Stimulated activated naive CD8-positive, alpha-beta T cell treated with anti-CD3 and anti-CD28 coated beads, Interleukin-15, Interleukin-2, amounts not matched to agents 100 ng/mL and 50 ng/mL, for 24 hours (primary cell): ENCODE data around the gene TMEM41B.
A peak's percentile ranks its signal among the peaks of the same experiment; 100 is the strongest.
"Not testable (repeated sequence)": the region's sequence is repeated elsewhere in the genome, so short reads cannot be mapped to it uniquely, and the experiment has no call there.

Experiments used
- H3K27ac Mint-ChIP-seq: one replicate; pipeline ENCODE4 v1.8.0; 2021; ENCODE audit warnings: mild to moderate bottlenecking, mixed read lengths
- H3K27me3 Mint-ChIP-seq: one replicate; pipeline ENCODE4 v1.8.0; 2021; ENCODE audit warnings: mixed read lengths
- H3K36me3 Mint-ChIP-seq: one replicate; pipeline ENCODE4 v1.8.0; 2021; ENCODE audit warnings: low read depth, mixed read lengths
- H3K4me1 Mint-ChIP-seq: one replicate; pipeline ENCODE4 v1.8.0; 2021; ENCODE audit warnings: low read depth, mixed read lengths
- H3K4me3 Mint-ChIP-seq: one replicate; pipeline ENCODE4 v1.8.0; 2021; ENCODE audit warnings: mild to moderate bottlenecking, mixed read lengths
- H3K9me3 Mint-ChIP-seq: one replicate; pipeline ENCODE4 v1.8.0; 2021; ENCODE audit warnings: mixed read lengths

TMEM41B gene

DNA sequence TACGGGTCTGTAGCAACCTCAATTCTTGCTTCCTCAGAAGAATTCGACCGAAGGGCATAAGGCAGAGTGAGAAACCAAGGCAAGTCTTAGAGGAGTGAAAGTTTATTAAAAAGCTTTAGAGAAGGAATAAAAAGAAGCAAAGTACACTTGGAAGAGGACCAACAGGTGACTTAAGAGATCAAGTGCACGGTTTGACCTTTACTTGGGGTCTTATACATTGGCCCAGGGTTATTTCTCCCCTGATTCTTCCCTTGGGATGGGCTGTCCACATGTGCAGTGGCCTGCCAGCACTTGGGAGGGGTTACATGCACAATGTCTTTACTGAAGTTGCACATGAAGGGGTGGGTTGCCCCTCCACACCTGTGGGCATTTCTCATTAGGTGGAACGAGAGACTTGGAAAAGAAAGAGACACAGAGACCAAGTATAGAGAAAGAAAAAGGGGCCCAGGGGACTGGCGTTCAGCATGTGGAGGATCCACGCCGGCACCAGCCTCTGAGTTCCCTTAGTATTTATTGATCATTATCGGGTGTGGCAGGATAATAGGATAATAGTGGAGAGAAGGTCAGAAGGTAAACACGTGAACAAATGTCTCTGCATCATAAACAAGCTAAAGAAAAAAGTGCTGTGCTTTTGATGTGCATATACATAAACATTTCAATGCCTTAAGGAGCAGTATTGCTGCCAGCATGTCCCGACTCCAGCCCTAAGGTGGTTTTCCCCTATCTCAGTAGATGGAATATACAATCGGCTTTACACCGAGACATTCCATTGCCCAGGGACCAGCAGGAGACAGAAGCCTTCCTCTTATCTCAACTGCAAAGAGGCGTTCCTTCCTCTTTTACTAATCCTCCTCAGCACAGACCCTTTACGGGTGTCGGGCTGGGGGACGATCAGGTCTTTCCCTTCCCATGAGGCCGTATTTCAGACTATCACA is 4.3 kb upstream of the TMEM41B start:
- H3K27me3 Mint-ChIP-seq, H3K4me3 Mint-ChIP-seq, H3K36me3 Mint-ChIP-seq, H3K9me3 Mint-ChIP-seq, H3K27ac Mint-ChIP-seq: not testable (repeated sequence)
- peaks cover 14% of the 10 kb centered on the region for H3K4me1 Mint-ChIP-seq

GRCh38 chr11:9316334-9316733 is 1.9 kb upstream of the TMEM41B start:
- no peak overlapping the region for H3K4me3 Mint-ChIP-seq
- no peaks in the 10 kb centered on the region for H3K9me3 Mint-ChIP-seq
- H3K27me3 Mint-ChIP-seq: peaks cover 4% of the 10 kb centered on the region
- no peak overlapping the region for H3K27ac Mint-ChIP-seq
- H3K36me3 Mint-ChIP-seq: no peaks in the 10 kb centered on the region
- peaks cover 36% of the 10 kb centered on the region for H3K4me1 Mint-ChIP-seq

GRCh38 chr11:9315078-9315688 is 790 bp upstream of the TMEM41B start:
- Mint-ChIP-seq H3K4me1 (peaks cover 42% of the 10 kb centered on the region), H3K9me3 (no peaks in the 10 kb centered on the region), H3K4me3 (peak overlapping the region; percentile 98), H3K36me3 (no peaks in the 10 kb centered on the region), H3K27me3 (peaks cover 3% of the 10 kb centered on the region), H3K27ac (peak overlapping the region; percentile 98)

GRCh38 chr11:9313648-9314290 is 624 bp downstream of the TMEM41B start:
- Mint-ChIP-seq H3K4me3 (peak overlapping the region; percentile 98), H3K9me3 (no peaks in the 10 kb centered on the region), H3K4me1 (peaks cover 38% of the 10 kb centered on the region), H3K36me3 (no peaks in the 10 kb centered on the region), H3K27ac (peak overlapping the region; percentile 98), H3K27me3 (no peaks in the 10 kb centered on the region)

DNA sequence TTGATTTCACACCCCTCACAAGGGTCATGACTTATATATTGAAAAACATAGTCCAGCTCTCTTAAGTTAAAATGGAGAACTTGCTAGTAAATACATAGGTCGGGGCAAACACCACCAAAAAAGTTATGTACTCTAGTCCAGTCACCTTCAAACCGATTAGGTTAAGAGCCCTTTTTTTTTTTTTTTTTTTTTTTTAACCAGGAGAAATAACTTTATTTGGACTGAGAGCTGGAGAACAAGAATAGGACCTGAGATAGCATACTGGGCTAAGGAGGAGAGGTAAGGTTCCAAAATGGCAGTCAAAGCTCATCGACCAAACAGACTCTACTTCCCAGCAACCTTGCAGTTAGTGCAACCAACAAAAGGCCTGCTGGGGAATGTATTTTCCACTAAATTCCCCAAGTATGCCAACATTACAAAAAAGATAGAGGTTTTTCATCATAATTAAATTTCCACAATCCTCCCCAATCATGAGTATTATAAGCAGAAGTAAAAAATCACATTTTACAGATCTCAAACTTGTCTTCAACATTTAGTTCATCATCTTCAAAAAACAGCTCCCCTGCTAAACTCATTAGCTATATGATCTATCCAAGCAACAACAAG is 3.8 kb downstream of the TMEM41B start:
- H3K4me1 Mint-ChIP-seq: peaks cover 48% of the 10 kb centered on the region

DNA sequence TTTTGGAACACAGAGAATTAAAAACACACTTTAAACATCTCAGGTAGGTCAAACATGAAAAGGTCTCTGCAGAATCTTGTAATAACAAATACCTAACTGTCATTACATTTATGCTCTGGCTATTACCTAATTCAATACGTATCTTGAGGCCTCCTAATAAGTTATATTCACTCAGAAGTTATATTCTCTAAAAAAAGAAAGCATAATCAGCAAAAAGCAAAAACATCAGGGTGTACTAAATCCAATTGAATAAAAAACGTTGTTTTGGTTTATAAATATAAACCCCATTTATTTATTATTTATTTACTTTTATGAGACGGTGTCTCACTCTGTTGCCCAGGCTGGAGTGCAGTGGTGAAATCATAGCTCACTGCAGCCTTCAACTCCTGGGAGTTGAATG is 10.2 kb downstream of the TMEM41B start:
- Mint-ChIP-seq H3K4me1 (peaks cover 9% of the 10 kb centered on the region), H3K27ac (no peak overlapping the region), H3K36me3 (peaks cover 4% of the 10 kb centered on the region), H3K4me3 (no peak overlapping the region), H3K9me3 (no peaks in the 10 kb centered on the region), H3K27me3 (no peaks in the 10 kb centered on the region)

More for the DNA sequence above, 3.8 kb downstream of the TMEM41B start:
- Mint-ChIP-seq H3K27ac (no peak overlapping the region), H3K27me3 (no peaks in the 10 kb centered on the region), H3K36me3 (peaks cover 4% of the 10 kb centered on the region), H3K9me3 (no peaks in the 10 kb centered on the region), H3K4me3 (no peak overlapping the region)

GRCh38 chr11:9302448-9302847 is 11.9 kb downstream of the TMEM41B start:
- no peak overlapping the region for H3K27ac Mint-ChIP-seq
- no peak overlapping the region for H3K4me3 Mint-ChIP-seq
- H3K4me1 Mint-ChIP-seq: peaks cover 5% of the 10 kb centered on the region
- H3K36me3 Mint-ChIP-seq: no peaks in the 10 kb centered on the region
- H3K9me3 Mint-ChIP-seq: no peaks in the 10 kb centered on the region
- H3K27me3 Mint-ChIP-seq: no peaks in the 10 kb centered on the region

DNA sequence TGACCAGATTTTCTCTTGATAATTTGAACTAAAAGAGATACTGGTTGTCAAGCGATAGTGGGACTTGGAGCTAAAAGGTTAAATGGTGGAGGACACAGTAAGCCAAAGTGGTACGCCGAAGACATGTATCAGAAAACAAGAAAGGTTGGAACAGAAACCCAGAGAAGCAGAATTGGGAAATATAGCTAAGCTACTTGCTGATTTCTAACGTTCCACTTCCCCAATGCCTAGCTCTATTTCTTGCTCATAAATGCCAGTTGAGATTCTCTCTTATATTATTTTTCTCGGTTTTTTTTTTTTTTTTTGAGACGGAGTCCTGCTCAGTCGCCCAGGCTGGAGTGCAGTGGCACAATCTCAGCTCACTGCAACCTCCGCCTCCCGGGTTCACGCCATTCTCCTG is 12.7 kb downstream of the TMEM41B start:
- Mint-ChIP-seq H3K36me3 (no peaks in the 10 kb centered on the region), H3K4me3 (no peak overlapping the region), H3K27ac (no peak overlapping the region), H3K9me3 (no peaks in the 10 kb centered on the region), H3K4me1 (peaks cover 1% of the 10 kb centered on the region), H3K27me3 (no peaks in the 10 kb centered on the region)

GRCh38 chr11:9293646-9294045 is 20.7 kb downstream of the TMEM41B start:
- H3K27ac Mint-ChIP-seq: no peak overlapping the region
- no peak overlapping the region for H3K4me3 Mint-ChIP-seq
- H3K9me3 Mint-ChIP-seq: no peaks in the 10 kb centered on the region
- H3K4me1 Mint-ChIP-seq: peaks cover 8% of the 10 kb centered on the region
- peaks cover 9% of the 10 kb centered on the region for H3K36me3 Mint-ChIP-seq
- no peaks in the 10 kb centered on the region for H3K27me3 Mint-ChIP-seq

- H3K9me3 Mint-ChIP-seq: no peaks in the 10 kb centered on the region
- peaks cover 17% of the 10 kb centered on the region for H3K36me3 Mint-ChIP-seq
- no peak overlapping the region for H3K27ac Mint-ChIP-seq
- no peaks in the 10 kb centered on the region for H3K27me3 Mint-ChIP-seq
- peaks cover 8% of the 10 kb centered on the region for H3K4me1 Mint-ChIP-seq
- H3K4me3 Mint-ChIP-seq: no peak overlapping the region
Observed at GRCh38 chr11:9285850-9286587, 28.4 kb downstream of the TMEM41B start.

- peaks cover 14% of the 10 kb centered on the region for H3K4me1 Mint-ChIP-seq
- H3K9me3 Mint-ChIP-seq: no peaks in the 10 kb centered on the region
- peak overlapping the region; percentile 35 for H3K4me3 Mint-ChIP-seq
- H3K36me3 Mint-ChIP-seq: peaks cover 12% of the 10 kb centered on the region
- H3K27me3 Mint-ChIP-seq: no peaks in the 10 kb centered on the region
- peak overlapping the region; percentile 23 for H3K27ac Mint-ChIP-seq
Observed at GRCh38 chr11:9280655-9281301, 33.6 kb downstream of the TMEM41B start.

DNA sequence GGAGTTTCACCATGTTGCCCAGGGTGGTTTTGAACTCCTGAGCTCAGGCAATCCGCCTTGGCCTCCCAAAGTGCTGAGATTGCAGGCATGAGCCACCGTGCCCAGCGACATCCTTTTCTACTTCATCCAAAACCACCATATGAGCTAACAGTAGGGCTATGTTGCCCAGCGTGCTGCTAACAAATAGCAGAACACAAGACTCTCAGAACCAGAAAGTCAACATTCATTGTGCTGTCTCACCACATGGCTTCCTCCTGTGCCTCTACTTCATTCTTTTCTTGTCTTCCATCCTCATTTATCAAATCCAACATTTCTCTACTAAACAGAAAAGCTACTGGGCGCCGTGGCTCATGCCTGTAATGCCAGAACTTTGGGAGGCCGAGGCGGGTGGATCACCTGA is 37.2 kb downstream of the TMEM41B start:
- no peak overlapping the region for H3K4me3 Mint-ChIP-seq
- H3K27ac Mint-ChIP-seq: no peak overlapping the region
- no peaks in the 10 kb centered on the region for H3K9me3 Mint-ChIP-seq
- H3K27me3 Mint-ChIP-seq: no peaks in the 10 kb centered on the region
- peaks cover 8% of the 10 kb centered on the region for H3K36me3 Mint-ChIP-seq
- peaks cover 21% of the 10 kb centered on the region for H3K4me1 Mint-ChIP-seq

DNA sequence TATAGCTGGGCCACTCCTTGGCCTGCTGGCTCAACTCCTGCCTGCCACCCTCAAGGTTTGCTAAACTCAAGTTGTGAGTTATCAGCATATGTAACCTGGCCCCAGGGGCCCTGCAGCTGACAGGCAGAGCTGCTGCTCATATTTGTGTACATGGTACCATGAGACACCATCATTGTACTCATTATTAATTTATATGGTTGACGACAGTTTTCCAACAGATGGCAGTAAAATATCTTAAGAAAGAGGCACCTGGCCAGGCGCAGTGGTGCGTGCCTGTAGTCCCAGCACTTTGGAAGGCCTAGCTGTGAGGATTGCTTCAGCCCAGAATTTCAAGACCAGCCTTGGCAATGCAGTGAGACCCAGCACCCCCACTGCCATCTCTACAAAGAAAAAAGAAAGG is 37.8 kb downstream of the TMEM41B start:
- peaks cover 8% of the 10 kb centered on the region for H3K36me3 Mint-ChIP-seq
- peaks cover 21% of the 10 kb centered on the region for H3K4me1 Mint-ChIP-seq
- no peak overlapping the region for H3K4me3 Mint-ChIP-seq
- no peaks in the 10 kb centered on the region for H3K27me3 Mint-ChIP-seq
- no peaks in the 10 kb centered on the region for H3K9me3 Mint-ChIP-seq
- H3K27ac Mint-ChIP-seq: no peak overlapping the region
